ENCODE data around the gene DEFB116.
"Not testable (repeated sequence)": the region's sequence is repeated elsewhere in the genome, so short reads cannot be mapped to it uniquely, and the experiment has no call there.

The DEFB116 gene, protein sequence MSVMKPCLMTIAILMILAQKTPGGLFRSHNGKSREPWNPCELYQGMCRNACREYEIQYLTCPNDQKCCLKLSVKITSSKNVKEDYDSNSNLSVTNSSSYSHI

DNA sequence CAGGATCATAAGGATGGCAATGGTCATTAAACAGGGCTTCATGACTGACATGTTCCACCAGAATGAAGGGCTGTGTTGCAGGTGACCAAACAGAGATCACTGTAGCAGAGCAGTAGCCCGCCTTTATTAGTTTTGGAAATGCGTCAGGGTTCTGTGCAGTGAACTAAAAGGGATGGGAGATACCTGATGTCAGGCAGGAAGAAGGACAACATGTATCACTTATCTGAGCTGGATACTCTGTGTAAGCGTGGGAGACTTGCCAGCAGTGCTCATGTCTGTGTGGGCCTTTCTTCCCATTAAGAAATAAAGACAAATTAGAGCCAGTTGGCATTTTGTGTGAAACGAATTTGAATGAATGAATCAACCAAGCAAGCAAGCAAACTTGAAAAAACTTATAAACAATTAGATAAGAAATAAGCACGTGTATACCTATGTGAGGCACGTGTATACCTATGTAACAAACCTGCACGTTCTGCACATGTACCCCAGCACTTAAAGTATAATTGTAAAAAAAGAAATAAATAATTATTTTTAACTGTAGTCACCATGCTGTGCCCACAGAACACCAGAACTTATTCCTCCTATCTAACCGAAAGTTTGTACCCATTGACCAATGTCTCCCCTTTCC, at the start of gene DEFB116:
TSS of gene DEFB116 (minus strand) at position 51 of the 628 bp plus-strand sequence. CDS start at position 51, 0 bp downstream.
- DNase-seq = no peak

DNA sequence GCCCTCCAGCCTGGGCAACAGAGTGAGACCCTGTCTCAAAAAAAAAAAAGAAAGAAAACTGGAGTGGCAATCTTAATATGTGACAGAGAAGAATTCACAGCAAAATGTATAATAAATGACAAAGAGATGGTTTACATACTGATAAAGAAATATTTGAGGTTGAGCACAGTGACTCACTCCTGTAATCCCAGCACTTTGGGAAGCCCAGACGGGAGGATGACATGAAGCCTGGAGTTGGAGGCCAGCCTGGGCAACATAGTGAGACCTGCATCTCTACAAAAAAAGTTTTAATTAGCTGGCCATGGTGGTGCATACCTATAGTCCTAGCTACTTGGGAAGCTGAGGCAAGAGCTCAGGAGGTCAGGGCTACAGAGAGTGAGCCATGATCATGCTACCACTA, 47.6 kb upstream of the DEFB116 start:
- DNase-seq = no peak

DNA sequence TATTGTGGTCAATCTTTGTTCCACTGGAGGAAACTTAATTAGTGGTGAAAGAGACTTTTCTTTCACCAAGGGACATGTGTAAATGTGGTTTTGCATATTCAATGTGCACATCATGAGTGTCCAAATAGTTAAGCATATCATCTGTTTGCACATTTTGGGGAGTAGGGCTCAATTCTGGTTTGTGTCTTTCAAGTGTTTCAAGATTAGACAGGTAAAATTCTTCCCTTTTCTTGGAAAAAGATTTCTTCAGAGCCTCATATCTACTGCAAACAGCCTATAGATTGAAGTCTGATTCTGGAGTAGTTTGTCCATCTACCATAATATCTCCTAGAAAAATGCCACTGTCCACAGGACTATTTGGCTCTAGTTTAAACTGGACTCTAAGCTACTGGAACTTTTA, 33.1 kb upstream of the DEFB116 start:
- DNase-seq = no peak

DNA sequence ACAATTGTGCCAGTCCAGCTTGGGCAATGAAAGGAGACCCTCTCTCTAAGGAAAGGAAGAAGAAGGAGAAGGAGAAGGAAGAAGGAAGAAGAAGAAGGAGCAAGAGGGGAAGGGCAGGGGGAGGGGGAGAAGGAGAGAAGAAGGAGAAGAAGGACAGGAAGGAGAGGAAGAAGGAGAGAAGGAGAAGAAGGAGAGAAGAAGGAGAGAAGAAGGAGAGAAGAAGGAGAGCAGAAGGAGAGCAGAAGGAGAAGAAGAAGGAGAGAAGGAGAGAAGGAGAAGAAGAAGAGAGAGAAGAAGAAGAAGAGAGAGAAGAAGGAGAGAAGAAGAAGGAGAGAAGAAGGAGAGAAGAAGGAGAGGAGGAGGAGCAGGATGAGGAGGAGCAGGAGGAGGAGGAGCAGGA, 22.5 kb upstream of the DEFB116 start:
- DNase-seq = no peak

DNA sequence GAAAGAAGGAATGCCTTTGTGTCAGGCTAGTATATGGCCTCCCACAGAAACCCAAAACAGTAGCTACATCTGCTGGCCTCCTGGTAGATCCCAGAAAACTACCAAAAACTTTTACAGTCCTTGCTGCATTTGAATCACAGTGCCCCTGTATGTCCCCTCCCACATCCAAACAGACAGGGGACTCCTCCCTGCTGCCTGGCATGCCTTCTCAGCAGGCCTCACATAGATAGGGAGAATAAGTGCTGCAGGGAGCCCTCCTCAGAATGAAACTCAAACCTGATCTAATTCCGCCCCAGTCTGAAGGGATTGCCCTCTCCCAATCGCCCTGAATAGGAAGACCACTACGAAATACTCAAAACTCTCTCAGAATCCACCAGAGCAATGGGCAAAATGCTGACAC, 14.1 kb upstream of the DEFB116 start:
- DNase-seq = no peak

DNA sequence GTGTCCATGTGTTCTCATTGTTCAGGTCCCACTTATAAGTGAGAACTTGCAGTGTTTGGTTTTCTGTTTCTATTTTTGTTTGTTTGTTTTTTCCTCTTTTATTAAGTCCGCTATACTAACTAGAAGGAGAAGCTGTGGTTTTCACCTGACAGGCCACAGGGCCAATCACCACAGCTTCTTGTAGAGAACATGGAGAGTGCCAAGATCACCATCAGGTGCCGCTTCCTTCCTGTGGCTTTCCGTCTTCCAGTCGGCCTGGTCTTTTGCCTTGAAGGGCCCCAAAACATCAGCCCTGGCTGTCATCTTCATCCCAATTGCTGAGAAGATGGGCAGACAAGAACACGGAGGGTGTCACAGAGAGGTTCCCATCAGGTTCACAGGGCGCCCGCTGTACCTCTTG, 23.4 kb downstream of the DEFB116 start:
- DNase-seq = not testable (repeated sequence)

DNA sequence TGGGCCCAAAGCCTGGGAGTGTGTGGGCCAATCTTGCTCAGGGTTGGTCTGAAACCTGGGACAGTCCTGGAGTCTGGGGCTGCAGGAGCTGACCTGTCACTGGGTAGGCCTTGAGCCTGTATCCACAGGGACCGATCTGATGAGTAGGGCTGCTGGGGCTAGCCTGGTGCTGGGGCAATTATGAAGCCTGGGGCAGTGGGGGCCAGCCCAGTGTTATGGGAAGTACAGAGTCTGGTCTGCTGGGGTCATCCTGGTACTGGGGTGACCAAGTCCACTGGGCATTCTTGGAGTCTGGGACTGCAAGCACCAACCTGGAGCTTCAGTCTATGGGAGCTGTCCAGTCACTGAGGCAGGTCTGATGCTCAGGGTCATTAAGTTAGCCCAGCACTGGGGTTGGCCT, 30.2 kb downstream of the DEFB116 start:
- DNase-seq = no peak

DNA sequence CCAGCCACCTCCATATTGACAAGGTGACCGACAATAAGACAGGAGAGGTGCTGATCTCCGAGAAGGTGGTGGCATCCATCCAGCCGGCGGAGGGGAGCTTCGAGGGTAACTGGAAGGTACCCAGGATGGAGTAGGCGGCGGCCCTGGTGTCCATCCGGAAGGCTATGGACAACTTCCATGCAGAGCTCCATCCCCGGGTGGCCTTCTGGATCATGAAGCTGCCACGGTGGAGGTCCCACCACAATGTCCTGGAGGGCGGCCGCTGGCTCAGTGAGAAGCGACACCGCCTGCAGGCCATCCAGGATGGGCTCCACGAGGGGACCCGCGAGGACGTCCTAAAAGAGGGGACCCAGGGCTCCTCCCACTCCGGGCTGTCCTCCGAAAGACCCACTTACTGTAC, 33.9 kb downstream of the DEFB116 start:
- DNase-seq = no peak

DNA sequence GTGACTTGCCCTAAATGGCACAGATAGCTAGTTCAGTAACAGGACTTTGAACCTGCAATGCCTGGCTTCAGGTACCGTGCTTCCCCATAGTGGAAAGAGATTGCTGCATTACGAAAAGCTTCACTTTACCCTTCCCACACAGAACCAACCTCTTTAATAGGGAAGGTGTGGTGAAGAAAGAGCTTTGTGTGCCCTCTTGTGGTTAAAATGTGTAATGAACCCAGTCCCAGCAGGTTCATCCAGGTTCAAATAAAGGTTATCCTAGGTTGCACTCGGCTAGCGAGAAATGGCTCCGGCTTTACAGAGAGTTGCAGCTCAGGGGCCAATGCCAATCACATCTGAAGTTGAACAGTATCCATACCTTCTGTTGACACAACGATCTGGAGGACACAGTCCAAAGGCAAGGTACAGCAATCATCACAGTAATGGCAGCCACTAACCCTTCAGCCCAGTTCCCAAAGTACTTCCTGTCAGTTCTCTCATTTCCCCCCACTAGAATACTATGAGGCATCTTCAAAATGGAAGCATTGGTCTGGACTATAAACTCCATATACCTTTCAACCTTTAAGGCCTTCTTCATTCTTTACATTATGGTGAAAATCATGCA, 48.0 kb downstream of the DEFB116 start:
- no peak for DNase-seq

DNA sequence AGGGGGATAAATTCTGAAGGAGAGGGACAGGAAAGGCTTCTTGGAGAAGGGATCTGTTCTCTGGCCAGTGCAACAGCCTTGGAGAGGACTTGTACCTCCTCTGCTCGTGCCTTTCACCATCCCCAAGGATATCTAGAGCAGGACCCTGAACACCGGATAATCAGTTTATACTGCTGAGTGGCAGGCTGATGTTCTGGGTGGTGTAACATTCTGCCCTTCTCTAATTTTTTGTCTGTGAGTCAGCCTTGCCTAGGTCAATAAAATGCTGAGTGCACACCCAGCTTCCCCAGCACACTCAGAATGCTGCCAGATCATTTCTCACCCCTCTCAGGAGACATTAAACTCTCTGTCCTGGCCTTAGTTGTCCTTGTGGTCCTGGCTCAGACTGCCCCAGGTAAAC, 51.0 kb downstream of the DEFB116 start, which contains the start of gene DEFB115:
TSS of gene DEFB115 (plus strand) at position 301 of the 400 bp plus-strand sequence. CDS start at position 301, 0 bp downstream.
- DNase-seq = no peak

DNA sequence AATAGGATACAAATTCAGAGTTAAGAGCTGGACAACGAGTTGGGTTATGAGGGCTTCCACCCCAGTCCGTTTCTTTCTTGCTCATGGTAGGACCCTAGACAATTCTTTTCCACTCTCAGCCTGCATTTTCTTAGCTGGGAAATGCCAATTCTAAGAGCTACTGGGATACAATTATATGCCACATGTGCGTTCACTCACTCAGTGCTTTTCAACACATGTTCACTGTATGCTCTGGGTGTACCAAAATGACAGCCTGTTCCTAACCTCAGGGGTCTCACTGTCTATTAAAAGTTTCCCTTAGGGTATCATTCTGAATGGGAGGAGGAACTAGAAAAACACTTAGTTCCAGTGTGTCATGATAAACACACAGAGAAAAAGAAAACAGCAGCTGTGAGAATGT, 51.4 kb downstream of the DEFB116 start:
- DNase-seq = no peak

Data from NCI-H1436 (cell line).